ENCODE measurements around the gene AFF1. TPM values are rescaled to one million over a fixed set of nuclear protein-coding genes. Genes with fewer than 3 reads are reported as not detected.

AFF1 gene
- polyA plus RNA-seq, 3 donors, result 43.7 to 61.5 (median 51.0) TPM

DNA sequence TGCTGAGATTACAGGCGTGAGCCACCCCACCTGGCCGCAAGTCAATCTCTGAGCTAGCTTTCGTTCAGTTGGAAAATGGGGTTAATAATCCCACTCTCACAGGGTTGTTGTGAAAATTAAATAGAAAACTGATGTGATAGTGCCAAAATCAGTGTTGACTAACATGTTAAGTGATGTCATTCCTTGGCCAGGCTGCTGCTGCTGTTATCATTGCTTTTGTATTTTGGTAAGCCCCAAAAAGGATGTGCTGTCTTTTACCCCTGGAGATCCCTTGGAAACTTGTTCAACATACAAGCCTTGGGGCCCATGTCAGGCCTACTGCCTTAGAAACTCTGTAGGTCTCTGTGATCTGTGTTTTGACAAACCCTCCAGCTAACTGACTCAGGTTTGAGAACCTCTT is 106.3 kb downstream of the AFF1 start:
- no peak for DNase-seq (ENCODE audit: extremely low read depth in 1 of 11, low read depth in 9 of 11, low spot score in 4 of 11)

GRCh38 chr4:87042221-87042620 is 107.4 kb downstream of the AFF1 start:
- no peak for DNase-seq (ENCODE audit: extremely low read depth in 1 of 11, low read depth in 9 of 11, low spot score in 4 of 11)

DNA sequence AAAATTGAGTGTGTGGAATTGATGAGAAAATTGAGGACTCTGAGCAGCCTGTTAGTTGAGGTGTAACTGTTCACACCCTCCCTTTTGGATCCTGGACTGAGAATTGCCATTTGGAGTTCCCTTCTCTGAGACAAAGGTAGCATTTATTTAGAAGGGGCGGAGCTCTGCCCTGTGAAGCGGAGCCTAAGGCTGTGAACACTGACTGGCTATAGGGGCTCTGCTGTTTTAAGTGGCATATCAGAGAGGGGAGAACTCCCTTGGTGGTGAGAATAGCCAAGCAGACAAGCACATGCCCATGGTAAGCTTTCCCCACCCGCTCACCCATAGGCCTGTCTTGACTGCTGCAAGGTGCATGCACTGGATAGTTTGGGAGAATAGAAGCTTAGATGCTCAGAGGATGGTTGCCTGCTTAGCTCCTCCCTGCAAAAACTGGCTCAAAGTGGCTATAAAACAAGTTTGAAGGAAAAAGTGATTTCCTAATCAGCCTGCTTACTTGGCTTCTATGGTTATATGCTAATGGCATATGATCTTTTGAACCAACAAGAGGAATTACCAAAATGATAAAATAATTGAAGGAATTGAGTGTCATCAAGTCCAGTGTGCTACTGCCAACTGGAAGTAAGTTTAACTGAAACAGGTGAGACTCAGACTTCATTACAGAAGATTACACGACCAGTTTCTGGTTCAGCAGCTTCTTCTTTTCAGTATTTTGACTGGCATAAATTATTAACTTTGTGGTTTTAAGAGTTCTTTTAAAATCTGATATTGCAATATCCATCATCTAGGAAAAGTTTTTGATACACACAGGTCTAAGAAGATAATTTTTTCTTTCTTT is 108.4 kb downstream of the AFF1 start:
- DNase-seq (ENCODE audit: extremely low read depth in 1 of 11, low read depth in 9 of 11, low spot score in 4 of 11), result no peak

DNA sequence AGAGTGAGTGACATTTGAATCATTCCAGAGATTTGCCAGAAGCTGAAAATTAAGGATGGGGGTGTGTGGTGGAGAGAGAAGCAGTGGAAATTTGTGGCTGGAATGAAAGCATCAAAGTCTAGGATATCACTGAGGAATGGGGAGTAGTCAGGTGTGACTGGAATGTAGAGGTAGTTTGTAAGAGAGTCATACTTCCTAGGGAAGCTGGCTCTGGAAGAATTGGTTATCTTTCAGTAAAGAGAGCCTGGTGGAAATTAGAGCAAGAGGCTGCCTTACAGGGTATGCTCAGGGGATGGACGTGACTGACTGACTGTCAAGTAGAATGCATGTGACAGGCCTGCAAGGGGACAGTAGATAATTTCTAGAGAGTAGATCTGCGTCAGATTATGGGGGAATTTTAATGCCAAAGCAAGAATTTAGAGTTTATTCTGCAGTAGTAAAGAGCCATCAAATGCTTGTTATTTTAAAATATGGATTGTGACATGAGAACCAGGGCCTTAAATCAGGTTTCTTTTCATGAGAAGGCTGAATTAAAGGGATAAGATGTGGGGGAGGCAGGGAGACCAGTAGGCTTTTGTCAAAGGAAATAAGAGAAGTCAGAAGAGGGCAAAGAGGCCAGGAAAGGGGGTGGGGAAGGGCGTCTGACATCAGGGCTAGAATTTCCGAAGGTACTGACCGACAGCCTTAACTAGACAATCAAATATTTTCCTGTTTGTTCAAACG is 109.9 kb downstream of the AFF1 start:
- no peak for DNase-seq (ENCODE audit: extremely low read depth in 1 of 11, low read depth in 9 of 11, low spot score in 4 of 11)

- DNase-seq (ENCODE audit: extremely low read depth in 1 of 11, low read depth in 9 of 11, low spot score in 4 of 11), result no peak
Observed at GRCh38 chr4:87045234-87045558, 110.4 kb downstream of the AFF1 start.

DNA sequence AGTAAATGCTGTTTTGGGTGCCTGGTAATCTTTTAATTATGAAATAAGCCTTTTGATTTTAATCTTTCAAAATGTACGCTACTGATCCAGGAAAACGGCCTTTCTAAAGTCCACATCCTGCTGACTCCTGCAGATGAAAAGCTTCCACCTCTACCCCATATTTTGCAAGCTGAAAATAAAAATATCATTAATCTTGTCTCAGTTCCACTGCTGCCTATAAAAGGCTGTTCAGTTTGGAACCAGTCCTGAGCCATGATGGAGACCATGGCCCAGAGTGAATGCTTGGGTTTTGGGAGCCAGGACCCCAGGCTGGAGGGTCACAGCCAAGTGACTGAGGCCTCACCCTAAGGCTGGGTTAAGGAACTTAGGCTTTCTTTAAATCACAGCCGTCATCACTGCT is 110.8 kb downstream of the AFF1 start:
- DNase-seq (ENCODE audit: extremely low read depth in 1 of 11, low read depth in 9 of 11, low spot score in 4 of 11), result no peak

- no peak for DNase-seq (ENCODE audit: extremely low read depth in 1 of 11, low read depth in 9 of 11, low spot score in 4 of 11)
Observed at GRCh38 chr4:87046121-87046551, 111.3 kb downstream of the AFF1 start.

DNA sequence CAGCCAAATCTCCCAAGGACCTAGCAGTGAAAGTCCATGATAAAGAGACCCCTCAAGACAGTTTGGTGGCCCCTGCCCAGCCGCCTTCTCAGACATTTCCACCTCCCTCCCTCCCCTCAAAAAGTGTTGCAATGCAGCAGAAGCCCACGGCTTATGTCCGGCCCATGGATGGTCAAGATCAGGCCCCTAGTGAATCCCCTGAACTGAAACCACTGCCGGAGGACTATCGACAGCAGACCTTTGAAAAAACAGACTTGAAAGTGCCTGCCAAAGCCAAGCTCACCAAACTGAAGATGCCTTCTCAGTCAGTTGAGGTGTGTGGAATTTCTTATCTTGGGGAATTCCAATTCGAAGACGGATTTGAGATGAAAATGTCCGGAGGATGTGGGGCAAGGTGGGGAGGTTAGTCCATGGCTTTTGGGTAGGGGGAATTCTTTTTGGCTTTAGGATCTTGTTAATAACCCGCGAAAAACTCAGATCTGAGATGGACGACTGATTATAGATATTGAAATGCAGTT is 112.5 kb downstream of the AFF1 start:
- no peak for DNase-seq (ENCODE audit: extremely low read depth in 1 of 11, low read depth in 9 of 11, low spot score in 4 of 11)

DNA sequence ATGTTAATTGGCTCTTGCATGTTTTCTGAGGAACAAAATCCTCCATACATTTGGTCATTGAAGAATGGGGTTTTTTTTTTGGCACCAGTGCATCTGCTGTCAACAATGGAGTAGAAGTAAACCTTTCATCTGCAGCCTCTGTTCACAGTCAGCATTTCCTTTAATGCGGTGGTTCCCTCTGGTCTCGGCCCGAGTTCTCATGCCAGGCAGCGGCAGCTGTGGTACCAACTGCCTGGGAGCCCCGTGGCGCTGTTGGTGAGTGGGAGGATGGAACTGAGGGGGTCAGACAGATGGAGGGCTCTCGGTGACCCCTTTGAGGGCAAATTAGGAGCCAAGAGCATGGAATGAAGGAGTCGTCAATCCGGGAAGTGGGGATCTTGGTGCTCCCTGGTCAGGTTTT is 114.7 kb downstream of the AFF1 start:
- no peak for DNase-seq (ENCODE audit: extremely low read depth in 1 of 11, low read depth in 9 of 11, low spot score in 4 of 11)

DNA sequence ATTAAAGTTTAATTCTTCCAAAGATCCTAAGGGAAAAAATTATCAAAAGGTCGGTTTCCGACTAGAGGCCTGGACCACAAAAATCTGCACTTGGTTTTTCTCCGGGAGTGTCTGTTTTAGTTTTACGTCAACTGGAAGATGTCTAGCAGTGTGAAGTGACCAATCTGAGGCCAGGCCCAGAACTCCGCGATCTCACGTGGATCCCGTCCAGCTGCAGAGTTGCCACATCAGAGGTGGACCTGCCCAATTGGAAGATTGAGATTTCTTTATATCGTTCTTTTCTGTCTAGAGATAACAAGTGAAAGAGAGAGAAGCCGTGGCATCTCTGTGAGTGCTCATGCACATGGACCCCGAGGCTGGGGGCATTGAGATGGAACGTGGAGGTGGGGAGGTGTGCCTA is 115.8 kb downstream of the AFF1 start:
- DNase-seq (ENCODE audit: extremely low read depth in 1 of 11, low read depth in 9 of 11, low spot score in 4 of 11), result no peak

GRCh38 chr4:87051121-87051713 is 116.4 kb downstream of the AFF1 start:
- DNase-seq (ENCODE audit: extremely low read depth in 1 of 11, low read depth in 9 of 11, low spot score in 4 of 11), result no peak

DNA sequence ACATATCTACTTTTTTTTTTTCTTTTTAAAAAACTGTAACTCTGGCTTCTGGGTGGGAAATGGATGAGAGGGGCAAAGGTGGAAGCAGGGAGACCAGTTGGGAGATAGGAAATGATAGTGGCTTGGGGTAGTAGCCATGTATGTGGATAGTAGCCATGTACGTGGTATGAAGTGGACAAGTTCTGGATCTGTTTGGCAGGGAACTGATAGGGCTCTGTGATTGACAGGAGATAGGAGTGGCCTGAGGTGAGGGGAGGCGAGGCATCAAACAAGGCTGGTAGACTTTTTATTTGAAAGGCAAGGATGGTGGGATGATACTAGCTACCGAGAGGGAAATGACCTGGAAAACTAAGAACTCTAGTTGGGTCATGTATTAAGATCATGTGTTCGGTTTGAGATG is 117.8 kb downstream of the AFF1 start:
- DNase-seq (ENCODE audit: extremely low read depth in 1 of 11, low read depth in 9 of 11, low spot score in 4 of 11), result no peak

GRCh38 chr4:87053176-87053658 is 118.4 kb downstream of the AFF1 start:
- no peak for DNase-seq (ENCODE audit: extremely low read depth in 1 of 11, low read depth in 9 of 11, low spot score in 4 of 11)

DNA sequence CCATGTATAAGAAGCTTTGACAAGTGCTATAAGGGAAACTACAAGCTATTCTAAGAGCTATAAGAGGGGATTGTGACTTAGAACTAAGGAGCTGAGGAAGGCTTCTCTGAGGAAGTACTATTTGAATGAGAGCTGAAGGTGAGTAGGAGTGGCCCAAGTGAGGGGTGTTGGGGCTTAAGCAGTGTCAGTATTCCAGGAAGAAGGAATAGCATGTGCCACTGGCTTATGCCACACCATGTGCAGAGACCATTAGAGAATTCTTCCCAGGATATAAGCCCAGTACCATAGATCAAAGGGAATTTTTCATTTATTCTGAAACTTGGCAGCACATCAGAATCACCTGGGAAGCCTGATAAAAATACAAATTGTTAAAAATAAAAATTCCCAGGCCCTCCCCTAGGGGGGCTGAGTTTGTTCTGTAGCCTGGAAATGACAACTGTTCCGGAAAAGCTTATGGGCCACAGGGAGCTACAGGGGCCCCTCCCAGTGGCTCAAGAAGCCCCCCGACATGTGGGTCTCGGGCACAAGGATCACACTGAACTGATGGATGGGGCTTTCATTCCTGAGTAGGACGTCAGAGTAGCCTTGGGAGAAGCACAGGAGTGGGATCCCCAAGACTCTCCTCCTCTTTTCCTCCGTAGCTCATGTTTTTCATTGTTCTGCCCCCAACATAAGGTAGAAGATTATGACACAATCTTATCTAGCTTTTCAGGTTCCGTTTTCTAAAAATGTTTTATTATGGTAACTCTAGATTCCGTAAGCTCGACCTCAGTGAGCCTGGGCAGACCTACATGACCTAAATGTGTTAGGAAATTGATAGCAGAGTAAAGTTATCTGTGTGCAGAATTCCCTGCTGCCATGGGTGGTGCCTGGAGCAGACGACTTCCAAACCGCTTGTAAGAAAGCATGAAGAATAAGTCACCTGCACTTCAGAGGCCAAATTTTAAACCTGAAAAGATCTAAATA is 119.3 kb downstream of the AFF1 start:
- DNase-seq (ENCODE audit: extremely low read depth in 1 of 11, low read depth in 9 of 11, low spot score in 4 of 11), result no peak

DNA sequence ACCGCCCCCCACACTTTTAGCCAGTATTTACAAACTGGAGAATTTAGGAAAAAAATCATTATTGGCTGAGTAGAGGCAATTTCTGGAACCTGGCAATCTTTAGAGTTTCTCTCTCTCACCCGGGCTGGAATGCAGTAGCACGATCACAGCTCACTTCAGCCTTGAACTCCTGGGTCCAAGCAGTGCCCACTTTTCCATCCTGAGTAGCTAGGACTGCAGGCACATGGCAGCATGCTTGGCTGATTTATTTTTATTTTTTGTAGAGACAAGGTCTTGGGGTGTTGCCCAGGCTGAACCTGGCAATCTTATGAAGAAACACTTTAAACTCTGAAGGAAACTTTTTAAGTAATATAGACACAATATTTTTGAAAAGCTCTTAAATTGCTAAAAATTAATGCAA is 120.1 kb downstream of the AFF1 start:
- DNase-seq (ENCODE audit: extremely low read depth in 1 of 11, low read depth in 9 of 11, low spot score in 4 of 11), result no peak

DNA sequence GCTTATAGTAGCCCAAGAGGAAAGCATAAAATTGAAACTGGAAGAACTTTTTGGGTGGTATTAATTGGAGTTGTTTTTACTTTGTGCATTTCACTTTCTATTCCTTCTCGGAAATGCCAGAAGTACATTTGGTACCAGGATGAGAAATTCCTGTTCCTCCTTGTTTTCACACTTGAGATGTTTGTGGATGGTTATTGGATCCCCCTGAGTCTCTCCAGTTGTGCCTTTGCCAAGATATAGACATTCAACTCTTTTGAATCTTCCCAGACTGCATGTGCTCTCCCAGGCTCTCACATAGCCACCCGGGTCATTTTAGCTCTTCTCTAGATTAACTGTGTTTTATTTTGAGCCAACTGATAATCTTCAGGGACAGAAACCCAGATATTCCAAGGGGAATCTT is 120.5 kb downstream of the AFF1 start:
- DNase-seq (ENCODE audit: extremely low read depth in 1 of 11, low read depth in 9 of 11, low spot score in 4 of 11), result no peak

DNA sequence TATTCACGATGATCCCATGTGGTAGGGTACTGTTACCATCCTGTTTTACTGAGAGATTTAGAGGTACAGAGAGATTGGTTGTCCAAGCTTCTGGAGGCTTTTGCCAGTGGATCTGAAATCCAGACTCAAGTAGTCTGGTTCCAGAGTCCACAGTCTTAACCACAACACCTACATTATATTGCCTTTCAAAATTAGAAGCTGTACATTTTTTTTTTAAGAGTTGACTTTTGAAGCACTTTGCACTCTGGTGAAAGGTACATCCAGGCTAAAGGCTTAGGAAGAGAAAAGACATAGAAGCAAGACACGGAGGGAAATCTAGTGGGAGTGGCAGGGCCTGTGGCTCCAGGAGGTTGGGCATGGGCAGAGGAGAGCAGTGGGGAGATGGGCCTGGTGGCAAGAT is 122.1 kb downstream of the AFF1 start:
- no peak for DNase-seq (ENCODE audit: extremely low read depth in 1 of 11, low read depth in 9 of 11, low spot score in 4 of 11)

GRCh38 chr4:87057835-87058355 is 123.1 kb downstream of the AFF1 start:
- DNase-seq (ENCODE audit: extremely low read depth in 1 of 11, low read depth in 9 of 11, low spot score in 4 of 11), result no peak

All from renal cortex interstitium (tissue), 11 donors.